Memory B cell (primary cell): ENCODE data around the gene ITCH.
"Not testable (repeated sequence)": the region's sequence is repeated elsewhere in the genome, so short reads cannot be mapped to it uniquely, and the experiment has no call there.

Source experiments
- ATAC-seq: fragments of 150-1000 bp; cut with Tn5 transposase; 2 replicates; pipeline ENCODE4 v1.10.0; 2021; ENCODE audit warnings: low read depth, mild to moderate bottlenecking, moderate library complexity
- DNase-seq, 2 donors: peaks; one replicate each; pipeline ENCODE4 v3.0.0; 2022; ENCODE audit warnings: low spot score in 2 of 2
- H3K27ac Mint-ChIP-seq: one replicate; pipeline ENCODE4 v1.8.0; 2022; ENCODE audit warnings: mild to moderate bottlenecking, moderate library complexity, mixed read lengths
- H3K27me3 Mint-ChIP-seq: one replicate; pipeline ENCODE4 v1.8.0; 2022; ENCODE audit warnings: mixed read lengths
- H3K36me3 Mint-ChIP-seq: one replicate; pipeline ENCODE4 v1.8.0; 2022; ENCODE audit warnings: mild to moderate bottlenecking, mixed read lengths
- H3K4me1 Mint-ChIP-seq: one replicate; pipeline ENCODE4 v1.8.0; 2022; ENCODE audit warnings: mixed read lengths
- H3K4me3 Mint-ChIP-seq: one replicate; pipeline ENCODE4 v1.8.0; 2022; ENCODE audit warnings: mild to moderate bottlenecking, moderate library complexity, mixed read lengths
- H3K9me3 Mint-ChIP-seq: one replicate; pipeline ENCODE4 v1.8.0; 2022; ENCODE audit warnings: mixed read lengths

The ITCH gene

GRCh38 chr20:34516247-34517113, 153.4 kb downstream of the ITCH start, which contains the start of gene DYNLRB1:
Gene DYNLRB1 (plus strand): TSS chr20:34516422. CDS start chr20:34516459, 37 bp downstream.
- Mint-ChIP-seq H3K27me3 (no peaks in the 10 kb centered on the region), H3K4me1 (peaks cover 27% of the 10 kb centered on the region), H3K4me3 (peak within 1 kb of the TSS; percentile 99), H3K36me3 (no peaks in the 10 kb centered on the region), H3K27ac (peak within 1 kb of the TSS; percentile 98), H3K9me3 (no peaks in the 10 kb centered on the region)
- peak; percentile 90 to 96 for DNase-seq
- ATAC-seq = peak; percentile 79

DNA sequence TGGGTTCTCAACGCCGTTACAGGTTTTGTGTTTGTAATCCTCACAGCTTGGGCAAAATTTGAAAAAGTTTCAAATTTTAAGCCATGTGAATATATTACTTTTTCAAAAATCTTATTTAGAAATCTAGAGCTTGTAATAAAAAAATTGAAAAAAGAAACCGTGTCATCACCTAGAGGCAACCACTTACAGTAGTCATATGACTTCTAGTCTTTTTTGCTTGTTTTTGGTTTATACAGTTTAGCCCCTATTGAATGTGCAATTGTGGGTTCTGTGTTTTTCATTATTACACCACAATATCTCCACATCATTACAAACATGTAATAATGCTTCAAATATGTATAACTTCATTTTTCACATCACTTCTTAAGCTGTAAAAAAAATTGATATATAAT, 154.0 kb downstream of the ITCH start:
- Mint-ChIP-seq H3K27ac (peak overlapping the region; percentile 98), H3K9me3 (no peaks in the 10 kb centered on the region), H3K4me3 (peak overlapping the region; percentile 99), H3K4me1 (peaks cover 30% of the 10 kb centered on the region), H3K36me3 (peaks cover 3% of the 10 kb centered on the region), H3K27me3 (no peaks in the 10 kb centered on the region)
- DNase-seq (no peak), ATAC-seq (no peak)

GRCh38 chr20:34518863-34519262, 155.8 kb downstream of the ITCH start:
- not testable (repeated sequence) for H3K27me3 Mint-ChIP-seq

GRCh38 chr20:34519841-34520240, 156.8 kb downstream of the ITCH start:
- not testable (repeated sequence) for DNase-seq, ATAC-seq, H3K36me3 Mint-ChIP-seq, H3K9me3 Mint-ChIP-seq, H3K4me3 Mint-ChIP-seq, H3K27ac Mint-ChIP-seq, H3K27me3 Mint-ChIP-seq
- H3K4me1 Mint-ChIP-seq = peaks cover 21% of the 10 kb centered on the region

More at GRCh38 chr20:34518863-34519262, 155.8 kb downstream of the ITCH start:
- peaks cover 27% of the 10 kb centered on the region for H3K4me1 Mint-ChIP-seq
- not testable (repeated sequence) for H3K27ac Mint-ChIP-seq, H3K4me3 Mint-ChIP-seq, ATAC-seq, DNase-seq, H3K9me3 Mint-ChIP-seq, H3K36me3 Mint-ChIP-seq

DNA sequence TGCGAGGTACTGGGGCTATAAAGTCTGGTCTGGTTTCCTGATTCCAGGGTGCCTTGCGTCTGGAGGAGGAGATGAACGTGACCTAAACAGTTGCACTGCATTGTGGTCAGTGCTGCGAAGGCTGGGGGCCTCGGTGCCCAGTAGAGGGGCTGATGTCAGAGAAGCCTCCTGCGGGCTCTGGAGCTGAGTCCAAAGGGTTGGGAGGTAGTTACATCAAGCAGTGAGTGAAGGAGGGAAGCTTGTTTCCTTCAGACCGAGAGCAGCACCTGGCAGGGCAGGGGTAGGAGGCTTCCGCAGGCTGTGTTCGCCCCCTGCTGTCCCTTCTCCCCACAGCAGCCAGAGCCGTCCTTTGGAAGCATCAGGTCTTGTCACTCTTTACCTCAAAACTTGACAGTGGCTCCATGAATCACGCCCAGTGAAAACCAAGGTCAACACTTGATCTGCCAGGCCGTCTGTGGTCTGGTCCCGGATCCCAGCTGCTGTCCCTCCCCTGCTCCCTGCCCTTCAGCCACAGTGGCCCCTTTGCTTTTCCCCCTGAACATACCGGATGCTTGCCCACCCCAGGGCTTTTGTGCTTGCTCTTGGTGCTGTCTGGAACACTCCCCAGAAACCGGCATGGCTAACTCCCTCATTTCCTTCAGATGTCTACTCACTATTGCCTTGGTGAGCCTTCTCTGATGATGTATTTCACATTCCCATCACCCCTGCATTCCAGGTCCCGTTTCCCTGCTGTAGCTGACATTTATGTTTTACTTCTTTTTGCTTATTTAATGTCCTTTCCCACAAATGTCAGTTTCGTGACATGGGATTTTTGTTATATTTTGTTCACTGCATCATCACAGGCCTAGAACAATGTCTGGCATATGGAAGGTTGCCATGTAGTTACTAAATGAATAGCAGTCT, 160.1 kb downstream of the ITCH start:
- Mint-ChIP-seq H3K36me3 (peaks cover 12% of the 10 kb centered on the region), H3K4me1 (peaks cover 16% of the 10 kb centered on the region), H3K9me3 (no peaks in the 10 kb centered on the region), H3K27ac (peak overlapping the region; percentile 1), H3K27me3 (no peaks in the 10 kb centered on the region), H3K4me3 (no peak overlapping the region)
- ATAC-seq = peak; percentile 78
- peak; percentile 26 to 42 for DNase-seq

GRCh38 chr20:34524426-34524825, 161.4 kb downstream of the ITCH start:
- ATAC-seq (no peak), DNase-seq (no peak)
- Mint-ChIP-seq H3K4me3 (no peak overlapping the region), H3K27ac (no peak overlapping the region), H3K36me3 (peaks cover 13% of the 10 kb centered on the region), H3K9me3 (no peaks in the 10 kb centered on the region), H3K4me1 (peaks cover 11% of the 10 kb centered on the region), H3K27me3 (no peaks in the 10 kb centered on the region)

GRCh38 chr20:34525342-34525708, 162.3 kb downstream of the ITCH start:
- Mint-ChIP-seq H3K4me1 (peaks cover 11% of the 10 kb centered on the region), H3K9me3 (no peaks in the 10 kb centered on the region), H3K36me3 (peaks cover 13% of the 10 kb centered on the region), H3K27me3 (no peaks in the 10 kb centered on the region), H3K4me3 (no peak overlapping the region), H3K27ac (peak overlapping the region; percentile 17)
- DNase-seq (no peak), ATAC-seq (no peak)

- no peak overlapping the region for H3K4me3 Mint-ChIP-seq
- peak overlapping the region; percentile 17 for H3K27ac Mint-ChIP-seq
- ATAC-seq (no peak), DNase-seq (no peak)
- H3K36me3 Mint-ChIP-seq = peaks cover 15% of the 10 kb centered on the region
- no peaks in the 10 kb centered on the region for H3K27me3 Mint-ChIP-seq
- H3K4me1 Mint-ChIP-seq = peaks cover 11% of the 10 kb centered on the region
- no peaks in the 10 kb centered on the region for H3K9me3 Mint-ChIP-seq
Measured at GRCh38 chr20:34525709-34526416, 162.8 kb downstream of the ITCH start.

DNA sequence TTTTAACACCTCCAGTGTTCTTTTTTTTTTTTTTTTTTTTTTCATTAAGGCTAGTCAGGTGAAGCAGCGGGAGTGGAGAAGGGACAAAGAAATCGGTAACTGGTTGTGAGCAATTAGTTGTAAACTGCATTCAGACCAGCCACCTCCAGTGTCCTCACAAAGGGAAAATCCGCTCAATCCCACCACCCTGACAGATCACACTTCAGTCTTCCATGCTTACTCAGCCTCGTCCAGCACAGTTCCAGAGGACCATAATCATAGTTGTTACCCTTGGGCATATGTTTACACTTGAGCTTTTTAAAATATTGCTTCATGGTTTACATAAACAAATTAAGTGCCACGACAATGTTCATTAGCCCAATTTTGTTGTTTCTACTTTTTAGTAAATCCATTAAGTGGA, 163.4 kb downstream of the ITCH start:
- Mint-ChIP-seq H3K4me3 (no peak overlapping the region), H3K4me1 (peaks cover 13% of the 10 kb centered on the region), H3K36me3 (peaks cover 18% of the 10 kb centered on the region), H3K9me3 (no peaks in the 10 kb centered on the region), H3K27ac (no peak overlapping the region), H3K27me3 (no peaks in the 10 kb centered on the region)
- DNase-seq = no peak
- no peak for ATAC-seq

DNA sequence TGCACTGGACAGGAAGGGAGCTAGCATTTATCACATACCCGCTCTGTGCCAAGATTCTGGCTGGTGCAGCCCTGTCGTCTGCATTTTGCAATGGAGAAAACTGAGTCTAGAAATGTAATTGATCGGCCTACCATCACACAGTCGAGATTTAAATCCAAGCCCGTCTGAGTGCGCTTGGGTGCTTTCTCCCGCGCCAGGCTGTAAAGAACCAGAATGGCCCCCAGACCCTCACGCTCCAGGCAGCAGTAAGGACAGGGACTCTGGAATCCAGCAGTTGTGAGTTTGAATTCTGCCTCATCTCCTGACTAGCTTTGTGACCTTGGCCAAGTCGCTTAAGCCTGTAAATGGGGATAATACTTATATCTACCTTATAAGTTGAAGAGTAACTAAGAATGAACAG, 163.9 kb downstream of the ITCH start:
- Mint-ChIP-seq H3K4me3 (no peak overlapping the region), H3K27me3 (no peaks in the 10 kb centered on the region), H3K4me1 (peaks cover 14% of the 10 kb centered on the region), H3K36me3 (peaks cover 19% of the 10 kb centered on the region), H3K27ac (no peak overlapping the region), H3K9me3 (no peaks in the 10 kb centered on the region)
- no peak for DNase-seq
- ATAC-seq = no peak

DNA sequence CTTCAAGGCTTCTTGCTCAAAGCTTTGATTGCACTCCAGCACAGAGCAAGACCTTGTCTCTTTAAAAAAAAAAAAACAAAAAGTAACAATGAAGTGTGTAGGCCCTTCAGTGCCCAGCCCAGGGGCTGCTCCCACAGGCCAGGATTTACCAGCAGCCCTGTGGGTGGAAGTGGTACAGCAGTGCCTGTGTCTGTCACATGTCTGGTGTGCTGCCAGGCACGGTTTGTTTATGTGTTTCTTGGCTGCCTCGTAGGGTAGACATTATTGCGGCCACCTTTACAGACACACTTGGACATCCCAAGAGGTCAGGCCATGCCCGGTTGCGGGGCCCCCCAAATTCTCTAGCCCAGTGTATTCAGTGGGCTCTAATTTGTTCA, 165.8 kb downstream of the ITCH start:
- H3K9me3 Mint-ChIP-seq = no peaks in the 10 kb centered on the region
- H3K36me3 Mint-ChIP-seq = peaks cover 14% of the 10 kb centered on the region
- no peak overlapping the region for H3K27ac Mint-ChIP-seq
- DNase-seq (no peak), ATAC-seq (no peak)
- peaks cover 7% of the 10 kb centered on the region for H3K4me1 Mint-ChIP-seq
- H3K27me3 Mint-ChIP-seq = no peaks in the 10 kb centered on the region
- H3K4me3 Mint-ChIP-seq = no peak overlapping the region

DNA sequence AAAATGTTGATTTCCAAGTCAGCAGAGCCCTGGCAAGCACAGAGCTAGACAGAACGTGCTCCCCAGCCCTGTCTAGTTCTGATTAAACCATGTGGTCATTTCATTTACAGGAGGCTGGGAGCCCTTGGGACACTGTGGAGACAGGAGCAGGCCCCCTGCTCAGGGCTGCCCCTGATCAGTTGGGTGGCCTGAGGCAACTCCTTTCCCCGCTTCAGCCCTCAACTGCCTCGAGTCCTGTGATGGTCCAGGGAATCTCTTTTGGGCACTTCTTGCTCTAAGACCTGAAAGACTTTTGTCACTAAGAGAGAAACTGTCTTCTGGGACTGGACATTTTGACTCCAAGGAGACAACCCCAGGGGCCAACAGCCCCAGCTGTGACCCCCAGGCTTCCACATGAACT, 166.7 kb downstream of the ITCH start:
- H3K27ac Mint-ChIP-seq = no peak overlapping the region
- DNase-seq = no peak
- no peaks in the 10 kb centered on the region for H3K27me3 Mint-ChIP-seq
- H3K9me3 Mint-ChIP-seq = no peaks in the 10 kb centered on the region
- no peak overlapping the region for H3K4me3 Mint-ChIP-seq
- ATAC-seq = no peak
- H3K36me3 Mint-ChIP-seq = peaks cover 20% of the 10 kb centered on the region
- H3K4me1 Mint-ChIP-seq = peaks cover 7% of the 10 kb centered on the region

- ATAC-seq (no peak), DNase-seq (no peak)
- Mint-ChIP-seq H3K27ac (peak overlapping the region; percentile 25), H3K9me3 (no peaks in the 10 kb centered on the region), H3K36me3 (peaks cover 23% of the 10 kb centered on the region), H3K4me3 (no peak overlapping the region), H3K27me3 (no peaks in the 10 kb centered on the region), H3K4me1 (peaks cover 6% of the 10 kb centered on the region)
Measured at GRCh38 chr20:34530342-34530741, 167.3 kb downstream of the ITCH start.
